ENCODE results near the gene PEAK1.

- no peak for TF ChIP-seq POLR2A (IDR thresholded peaks at IDR 0.05)
- TF ChIP-seq CTCF (IDR thresholded peaks at IDR 0.05), result no peak
These were observed 108.9 kb downstream of the PEAK1 start for GRCh38 chr15:77311020-77311419.
